GM18909 (cell line): ENCODE measurements around the gene CCDC192.

Source experiments
- ATAC-seq: cut with Tn5 transposase; IDR thresholded peaks from one replicate; pipeline ENCODE4 v1.9.1; 2021; ENCODE audit warnings: mild to moderate bottlenecking; ENCODE audit not compliant: unreplicated experiment, poor library complexity

CCDC192 gene

DNA sequence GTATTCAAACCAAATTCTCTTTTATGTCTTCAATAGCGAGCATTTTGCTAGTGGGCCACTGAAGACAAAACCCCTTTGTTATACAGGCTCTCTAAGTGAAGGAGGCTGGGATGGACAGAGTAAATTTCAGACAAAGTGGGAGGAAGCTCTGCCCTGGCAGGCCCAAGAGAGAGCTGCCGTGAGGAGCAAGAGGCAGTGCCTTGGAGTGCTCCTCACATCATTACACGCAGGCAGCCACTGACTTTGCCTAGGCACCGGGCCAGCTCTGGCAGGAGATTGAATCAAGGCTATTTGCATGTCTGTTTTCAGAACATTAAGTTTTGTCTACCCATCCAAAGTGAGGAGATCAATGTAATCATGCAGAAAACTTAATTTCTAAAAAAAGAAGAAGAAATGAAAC, 167.7 kb downstream of the CCDC192 start:
- peak; percentile 49 for ATAC-seq

DNA sequence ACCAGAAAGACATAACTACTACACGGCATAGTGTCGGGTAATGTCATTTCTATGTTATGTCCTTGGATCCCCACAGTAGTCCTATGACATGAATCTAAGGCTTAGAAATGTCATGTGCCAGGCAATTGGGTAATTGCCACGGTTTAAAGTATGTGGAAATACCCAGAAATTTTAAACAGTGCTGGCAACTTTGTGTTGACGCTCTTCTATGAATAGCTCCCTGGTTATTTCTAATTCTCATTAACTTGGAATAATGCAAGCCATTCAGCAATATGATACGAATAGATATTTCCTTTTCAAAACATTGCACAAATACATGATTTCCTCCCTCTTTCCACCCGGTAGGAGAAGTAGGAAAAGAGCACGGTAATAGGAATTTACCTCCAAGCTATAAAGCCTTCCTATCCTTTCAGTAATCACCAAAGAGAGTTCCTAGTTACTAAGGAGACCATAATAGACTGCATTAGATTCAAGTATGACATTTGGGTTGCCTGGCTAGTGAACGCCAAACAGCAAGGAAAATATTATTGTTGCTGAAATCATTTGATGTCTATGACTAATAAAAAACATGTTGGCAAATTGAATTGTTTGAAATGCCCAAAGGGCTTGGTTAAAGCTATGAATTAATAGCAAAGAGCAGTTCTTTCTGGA, 168.4 kb downstream of the CCDC192 start:
- ATAC-seq: no peak

DNA sequence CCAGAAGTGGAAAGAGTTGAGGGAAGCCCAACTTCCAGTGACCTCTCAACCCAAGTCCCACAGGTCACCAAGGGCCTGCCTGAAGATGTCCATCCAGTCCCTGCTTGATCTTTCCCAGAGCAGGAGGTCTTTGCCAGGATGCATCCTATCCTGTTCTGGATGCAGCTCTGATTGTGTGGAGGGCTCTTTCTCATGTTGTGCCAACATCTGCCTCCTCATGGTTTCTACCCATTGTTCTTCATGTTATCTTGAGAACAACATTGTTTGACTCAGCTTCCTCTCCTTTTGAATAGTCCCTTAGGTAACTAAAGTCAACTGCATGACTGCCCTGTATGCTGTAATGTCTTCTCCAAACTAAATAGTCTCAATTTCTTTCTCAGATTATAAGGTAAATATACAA, 169.3 kb downstream of the CCDC192 start:
- ATAC-seq: no peak

DNA sequence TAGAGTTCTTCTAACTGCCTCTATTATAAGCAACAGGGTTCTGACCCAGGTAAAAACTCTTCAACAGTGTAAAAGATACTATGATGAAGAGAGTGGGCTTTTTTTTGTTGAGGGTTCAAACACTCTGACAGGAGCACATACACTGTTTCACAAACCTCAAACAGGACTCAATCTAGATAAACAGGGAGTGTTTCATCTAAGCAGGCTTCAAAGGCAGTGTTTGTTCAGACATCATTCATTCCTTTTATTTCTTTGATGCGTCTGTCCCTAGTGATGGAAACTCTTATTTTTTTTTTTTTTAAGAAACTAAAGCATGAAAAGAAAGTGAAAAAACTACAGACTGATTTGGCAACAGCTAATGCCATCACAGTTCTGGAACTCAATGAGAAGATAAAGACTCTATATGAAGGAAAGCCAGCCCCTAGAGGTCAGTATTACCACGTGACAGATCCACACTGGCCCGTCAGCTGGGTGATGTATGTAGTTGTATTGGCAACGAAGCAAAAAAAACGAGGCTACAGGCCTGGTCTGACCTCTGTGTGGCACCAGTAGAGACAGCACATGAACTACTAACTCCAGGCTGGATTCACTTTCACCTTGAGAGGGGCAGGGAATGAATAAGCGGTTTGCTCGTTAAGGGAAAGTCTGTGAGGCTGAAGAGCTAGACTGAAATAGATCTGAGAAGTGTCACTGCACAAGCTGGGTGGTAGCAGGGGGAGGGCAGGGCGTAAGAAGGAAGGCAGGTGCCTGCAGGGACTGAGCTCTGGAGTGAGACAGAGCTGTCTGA, 172.2 kb downstream of the CCDC192 start:
- peak; percentile 94 for ATAC-seq

DNA sequence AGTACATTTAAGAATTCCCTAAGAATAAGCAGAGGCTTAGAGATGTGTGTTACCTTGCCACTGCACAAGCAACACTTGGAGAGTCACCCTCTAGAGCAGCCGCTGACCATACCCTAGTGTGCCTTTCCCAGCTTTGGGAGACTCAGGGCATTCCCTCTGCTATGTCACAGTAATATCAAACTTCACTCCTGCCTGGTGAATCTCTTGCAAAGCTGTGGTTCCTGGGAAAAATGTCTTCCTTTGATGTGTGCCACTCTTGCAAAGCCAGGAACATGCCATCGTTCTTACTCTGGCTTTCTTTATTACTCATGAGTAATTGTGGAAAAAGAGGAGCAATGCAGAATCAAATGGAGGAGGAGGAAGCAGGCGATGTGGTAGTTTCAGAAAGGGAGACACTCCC, 173.2 kb downstream of the CCDC192 start:
- no peak for ATAC-seq

DNA sequence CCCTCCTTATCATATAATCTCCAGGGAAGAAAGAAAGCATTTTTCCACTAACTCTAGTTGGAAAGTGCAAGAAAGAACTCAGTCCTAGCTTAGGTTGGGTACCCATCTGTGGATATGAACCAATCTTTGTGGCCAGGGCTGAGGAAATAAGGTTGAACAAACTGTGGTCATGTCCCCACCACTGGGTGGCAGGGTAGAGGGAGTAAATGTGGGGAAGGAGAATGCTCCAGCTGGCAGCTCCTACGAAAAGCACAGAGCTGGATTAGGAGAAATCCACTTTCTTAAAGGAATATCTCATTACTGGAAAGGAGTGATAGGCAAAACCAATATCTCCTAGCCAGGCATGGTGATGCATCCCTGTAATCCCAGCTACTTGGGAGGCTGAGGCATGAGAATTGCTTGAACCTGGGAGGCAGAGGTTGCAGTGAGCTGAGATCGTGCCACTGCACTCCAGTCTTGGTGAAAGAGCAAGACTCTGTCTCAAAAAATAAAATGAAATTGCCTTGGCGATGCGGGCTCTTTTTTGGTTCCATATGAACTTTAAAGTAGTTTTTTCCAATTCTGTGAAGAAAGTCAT, 175.1 kb downstream of the CCDC192 start:
- ATAC-seq: no peak

DNA sequence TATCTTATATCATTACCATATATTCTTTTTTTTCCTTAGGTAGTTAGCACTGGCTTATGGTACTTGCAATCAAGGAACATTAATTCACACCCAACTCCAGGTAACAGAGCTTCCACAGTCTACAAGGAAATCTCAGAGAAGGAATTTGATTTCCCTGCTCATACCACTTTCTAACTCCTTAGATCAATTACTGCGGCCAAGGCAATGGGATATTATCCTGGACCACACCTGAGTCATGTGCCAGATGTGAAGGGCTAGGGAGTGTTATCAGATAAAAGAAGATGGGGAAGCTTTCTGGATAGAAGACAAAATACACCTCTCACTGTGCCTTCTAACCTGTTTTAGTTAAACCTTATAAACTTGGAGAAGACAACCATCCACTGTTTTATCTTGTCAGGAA, 181.2 kb downstream of the CCDC192 start:
- ATAC-seq: no peak

DNA sequence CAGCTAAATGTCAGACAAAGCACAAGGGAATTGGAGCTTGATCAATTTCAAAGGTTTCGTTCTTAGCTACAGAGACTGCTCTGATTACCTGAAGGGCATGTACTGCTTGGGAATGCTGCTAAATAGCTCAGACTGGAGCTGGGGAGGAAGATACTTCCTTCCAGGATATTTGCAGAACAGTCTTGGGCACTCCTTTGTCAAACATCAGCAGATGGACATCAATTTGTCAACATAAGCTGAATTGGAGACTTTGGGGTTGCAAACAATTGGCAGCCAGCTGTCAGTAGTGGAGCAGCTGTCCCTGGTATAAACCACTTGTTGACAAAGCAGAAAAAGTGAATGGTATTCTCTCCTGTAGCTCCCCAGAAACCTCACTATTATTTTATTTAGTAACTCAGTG, 182.0 kb downstream of the CCDC192 start:
- no peak for ATAC-seq

DNA sequence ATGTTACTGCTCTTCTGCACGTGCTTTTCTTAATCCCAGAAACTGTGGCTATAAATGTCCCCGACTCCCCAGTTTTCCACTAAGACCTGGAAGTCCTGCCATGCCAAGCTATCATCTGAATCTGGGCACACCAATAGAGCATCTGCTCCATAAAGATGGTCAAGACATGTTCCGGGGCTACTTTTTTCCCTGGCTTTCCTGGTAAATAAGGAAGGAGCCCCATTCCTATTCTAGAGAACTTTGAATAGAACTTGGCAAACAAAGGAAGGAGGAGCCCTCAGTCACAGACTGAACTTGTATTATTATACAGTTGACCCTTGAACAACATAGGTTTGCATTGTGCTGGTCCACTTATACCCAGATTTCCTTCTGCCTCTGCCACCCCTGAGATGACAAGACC, 182.9 kb downstream of the CCDC192 start:
- ATAC-seq: no peak

DNA sequence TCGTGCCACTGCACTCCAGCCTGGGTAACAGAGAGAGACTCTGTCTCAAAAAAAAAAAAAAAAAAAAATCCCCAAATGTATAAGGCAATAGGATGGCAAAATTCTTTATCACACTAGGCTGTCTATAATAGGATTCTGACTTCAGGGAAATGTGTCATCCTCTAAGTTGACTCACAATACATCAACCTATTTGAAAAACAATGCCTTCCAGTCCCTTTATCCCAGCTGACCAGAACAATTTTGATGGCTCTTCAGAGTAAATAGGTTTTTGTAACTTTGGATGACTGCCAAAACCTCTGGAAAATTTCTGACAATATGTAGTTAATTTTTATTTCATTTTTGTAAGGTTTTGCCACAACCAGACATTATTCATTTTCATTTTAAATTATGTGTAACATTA, 184.1 kb downstream of the CCDC192 start:
- ATAC-seq: no peak

DNA sequence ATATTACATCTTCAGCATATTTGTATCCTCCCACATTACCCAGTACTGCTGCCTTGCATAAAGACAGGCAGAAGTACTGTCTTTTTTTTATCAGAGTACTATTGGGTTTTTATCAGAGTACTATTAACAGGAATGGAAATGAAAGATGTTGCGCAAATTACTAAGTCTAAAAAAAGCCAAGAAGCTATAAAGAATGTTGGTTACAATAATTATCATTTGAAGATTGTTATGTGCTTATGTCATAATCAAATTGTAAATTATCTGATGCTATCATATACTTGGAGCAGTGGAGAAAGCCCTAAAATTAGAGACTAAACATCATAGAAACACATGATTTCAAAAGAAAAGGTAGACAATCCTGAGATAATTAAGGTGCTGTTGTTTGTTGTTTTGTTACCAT, 188.8 kb downstream of the CCDC192 start:
- no peak for ATAC-seq

DNA sequence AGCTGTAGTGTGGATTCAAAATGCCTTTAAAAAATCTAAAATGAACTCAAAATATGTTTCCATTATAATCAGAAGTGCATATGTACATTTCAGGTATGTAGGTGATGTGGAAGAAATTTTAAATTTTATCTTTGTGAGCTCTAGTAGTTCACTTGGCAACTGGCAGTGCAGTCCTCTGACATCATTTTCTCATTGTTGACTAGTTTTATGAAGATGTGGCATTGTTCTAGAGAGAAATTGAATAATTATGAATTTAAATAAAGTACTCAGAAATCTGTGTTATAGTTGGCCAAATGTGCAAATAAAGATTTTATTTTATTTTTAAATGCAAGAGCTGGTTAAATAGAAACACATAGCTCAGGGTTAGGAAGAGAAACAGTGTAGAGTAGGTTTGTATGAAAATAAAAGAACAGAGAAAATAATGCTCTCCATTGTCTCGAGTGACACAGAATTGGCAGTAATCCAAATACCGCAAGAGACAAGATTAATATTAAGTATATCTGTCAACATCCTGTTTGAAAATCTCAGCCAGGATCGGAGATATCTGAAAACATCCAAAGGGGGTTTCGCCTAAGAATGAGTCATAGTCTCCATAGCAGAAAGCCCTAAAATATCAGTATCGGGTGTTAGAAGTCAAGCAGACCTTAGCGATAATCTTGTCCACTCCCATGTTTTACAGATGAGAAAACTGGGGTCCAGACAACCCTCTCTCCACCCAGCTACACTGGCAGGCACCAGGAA, 189.4 kb downstream of the CCDC192 start:
- peak; percentile 69 for ATAC-seq

DNA sequence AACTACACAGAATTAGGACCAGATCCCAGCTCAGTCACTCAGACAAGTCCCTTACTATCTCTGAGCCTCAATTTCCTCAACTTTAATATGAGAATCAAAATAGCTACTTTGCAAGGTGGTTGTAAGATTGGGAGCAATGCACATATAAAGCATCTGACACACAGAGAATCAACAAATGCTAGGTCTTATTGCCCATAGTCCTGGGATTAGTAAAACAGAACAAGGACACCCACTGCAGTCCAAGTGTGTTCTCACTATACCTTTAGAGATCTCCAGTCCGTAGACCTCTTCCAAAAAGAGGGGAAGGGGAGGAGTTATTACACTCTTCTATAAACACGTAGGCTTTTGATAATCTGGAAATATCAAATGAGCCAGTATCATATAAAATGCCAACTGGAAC, 190.0 kb downstream of the CCDC192 start:
- ATAC-seq: no peak

DNA sequence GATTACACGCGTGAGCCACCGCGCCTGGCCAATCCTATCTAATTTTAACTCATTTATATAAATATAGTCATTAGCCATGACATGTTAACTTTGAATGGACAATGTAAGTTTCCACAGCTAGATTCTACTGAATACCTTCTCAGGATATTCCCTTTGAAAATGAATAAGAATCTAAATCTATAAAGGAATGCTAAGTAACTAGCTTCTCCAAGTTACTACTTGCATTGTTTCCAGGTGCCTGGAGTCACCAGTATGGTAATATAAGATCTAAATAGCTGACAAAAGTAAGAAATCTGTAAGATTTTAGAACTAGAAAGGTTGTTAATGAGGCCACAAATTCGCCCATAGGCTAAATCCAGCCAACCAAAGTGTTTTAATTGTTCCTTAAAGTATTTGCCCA, 191.3 kb downstream of the CCDC192 start:
- ATAC-seq: no peak

DNA sequence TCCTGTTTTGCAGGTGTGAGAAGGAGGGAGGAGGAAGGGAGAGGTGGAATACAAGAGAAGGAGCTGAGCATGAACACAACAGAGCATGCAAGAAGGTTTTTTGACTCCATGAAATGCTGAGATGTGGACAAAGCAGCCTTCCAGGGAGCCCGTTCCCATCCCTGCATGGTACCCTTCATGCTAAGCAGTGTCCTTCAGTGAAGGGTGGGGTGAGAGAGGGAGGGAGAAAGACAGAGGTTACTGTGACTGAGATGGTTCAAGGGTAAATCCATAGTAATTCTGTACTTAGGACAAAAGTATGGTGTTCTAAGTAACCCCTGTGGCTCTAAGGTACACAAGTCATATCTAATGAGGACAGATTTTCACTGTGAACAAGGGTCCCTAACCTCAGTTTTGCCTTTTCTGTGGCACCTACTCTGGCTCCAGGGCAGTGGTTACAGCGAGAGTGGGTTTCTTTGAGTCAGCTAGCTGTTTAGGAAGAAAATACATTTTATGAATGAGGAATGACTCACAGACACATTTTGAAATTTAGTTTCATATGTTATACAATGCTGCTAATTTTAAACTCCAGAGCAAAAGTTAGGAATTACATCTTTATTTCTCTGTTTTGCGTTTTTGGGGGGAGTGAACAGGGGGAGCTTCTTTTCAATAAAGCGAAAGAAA, 195.5 kb downstream of the CCDC192 start:
- no peak for ATAC-seq

DNA sequence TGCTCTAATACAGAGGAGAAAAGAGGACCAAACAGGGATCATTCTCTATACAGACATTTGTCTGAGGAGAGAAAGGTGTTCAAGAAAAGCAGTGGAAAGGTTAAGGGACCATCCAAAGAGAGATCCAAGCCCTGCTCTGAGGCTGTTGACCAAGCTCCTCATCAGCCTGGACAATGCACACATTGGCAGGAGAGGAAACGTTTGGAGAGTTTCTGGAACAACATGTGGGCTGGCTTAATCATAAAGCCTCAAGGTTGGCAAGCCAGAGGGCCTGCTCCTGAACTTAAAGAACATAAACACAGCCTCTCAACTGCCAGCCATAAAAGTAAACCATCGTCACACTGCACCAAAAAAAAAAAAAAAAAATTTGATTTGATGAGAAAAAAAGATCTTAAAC, 196.0 kb downstream of the CCDC192 start:
- ATAC-seq: no peak

DNA sequence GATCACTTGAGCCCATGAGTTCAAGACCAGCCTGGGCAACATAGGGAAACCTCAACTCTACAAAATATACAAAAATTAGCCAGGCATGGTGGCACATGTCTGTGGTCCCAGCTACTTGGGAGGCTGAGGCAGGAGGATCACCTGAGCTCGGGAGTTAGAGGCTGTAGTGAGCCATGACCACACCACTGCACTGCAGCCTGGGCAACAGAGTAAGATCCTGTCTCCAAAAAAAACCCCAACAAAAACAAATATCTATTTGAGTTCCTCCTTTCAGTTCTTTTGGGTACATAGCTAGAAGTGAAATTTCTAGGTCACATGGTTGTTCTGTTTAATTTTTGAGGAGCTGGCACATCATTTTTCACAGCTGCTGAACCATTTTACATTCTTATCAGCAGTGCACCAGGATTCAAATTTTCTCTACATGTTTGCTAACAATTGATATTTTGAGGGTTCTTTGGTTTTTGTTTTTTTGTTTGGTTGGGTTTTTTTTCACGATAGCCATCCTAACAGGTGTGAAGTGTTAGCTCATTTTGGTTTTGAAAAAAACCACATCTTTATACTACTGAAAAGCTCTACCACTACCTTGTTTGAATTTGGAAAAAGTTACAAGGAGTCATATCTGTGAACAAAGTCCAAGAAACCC, 203.5 kb downstream of the CCDC192 start:
- ATAC-seq: peak; percentile 60

DNA sequence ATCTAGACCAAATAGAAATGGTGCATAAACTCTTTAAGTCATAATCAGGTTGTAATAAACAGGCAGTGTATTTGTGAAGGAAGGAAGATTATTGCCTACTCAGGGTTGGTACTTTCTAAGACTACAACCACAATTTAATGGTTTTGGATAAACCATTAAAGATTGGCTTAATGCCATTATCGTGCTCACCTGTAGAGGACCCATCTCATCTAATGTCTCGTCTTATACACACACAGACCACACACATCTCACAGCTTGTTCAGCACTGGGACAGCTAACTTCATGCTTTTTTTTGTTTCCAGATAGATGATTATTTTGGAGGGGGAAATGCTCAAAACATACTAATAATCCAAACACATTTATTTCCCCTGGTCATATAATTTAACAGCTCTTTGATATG, 204.7 kb downstream of the CCDC192 start:
- no peak for ATAC-seq

DNA sequence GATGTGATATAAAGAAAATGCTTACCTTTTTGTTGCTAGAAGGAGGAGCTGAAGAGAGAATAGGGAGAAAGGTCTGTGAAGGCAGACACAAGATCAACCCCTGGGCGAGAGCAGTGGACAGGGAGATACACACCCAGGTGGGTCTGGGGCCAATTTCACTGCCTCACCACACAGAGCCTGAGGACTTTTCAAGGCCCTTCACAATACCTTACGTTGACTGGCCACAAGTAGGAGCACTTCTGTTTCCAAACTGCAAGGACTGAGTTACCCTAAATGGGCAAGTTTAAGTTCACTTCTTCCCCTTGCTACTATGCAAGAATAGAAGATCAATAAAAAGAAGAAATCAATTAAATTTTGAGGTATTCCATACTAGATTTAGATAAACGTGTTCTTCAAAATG, 205.9 kb downstream of the CCDC192 start:
- ATAC-seq: peak; percentile 79

DNA sequence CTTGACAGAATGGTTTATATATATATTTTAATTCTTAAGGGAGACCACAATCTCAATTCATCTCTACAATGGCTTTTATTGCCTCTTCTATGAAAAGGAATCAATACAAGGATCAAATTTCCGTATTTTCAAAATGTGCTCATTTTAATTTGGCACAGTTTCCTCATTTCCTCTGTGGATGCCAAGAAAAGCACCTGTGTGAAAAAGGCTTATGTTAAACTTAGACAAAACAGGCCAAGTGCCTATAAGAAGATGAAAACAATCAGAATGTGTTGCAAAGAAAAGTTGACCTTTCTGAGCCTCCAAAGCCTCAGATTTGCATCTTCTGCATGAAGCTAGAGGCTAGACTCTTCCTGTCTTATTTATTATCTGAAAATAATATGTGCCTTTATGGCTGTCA, 206.6 kb downstream of the CCDC192 start:
- no peak for ATAC-seq
